Rectal smooth muscle tissue (tissue), 1 donor: ENCODE measurements around the gene DCLK1.

Source experiments
- H3K27ac ChIP-seq: one replicate; pipeline ENCODE4 v1.7.0; 2013; ENCODE audit warnings: low read depth, low read length, inconsistent platforms
- H3K27me3 ChIP-seq: one replicate; pipeline ENCODE4 v1.7.0; 2013; ENCODE audit warnings: low read length; ENCODE audit not compliant: control insufficient read depth, insufficient read depth
- H3K36me3 ChIP-seq: one replicate; pipeline ENCODE4 v1.7.0; 2013; ENCODE audit warnings: low read length; ENCODE audit not compliant: control insufficient read depth, insufficient read depth
- H3K4me1 ChIP-seq: one replicate; pipeline ENCODE4 v1.7.0; 2013; ENCODE audit warnings: low read length; ENCODE audit not compliant: control insufficient read depth, insufficient read depth
- H3K4me3 ChIP-seq: one replicate; pipeline ENCODE4 v1.7.0; 2013; ENCODE audit warnings: low read length
- H3K9ac ChIP-seq: one replicate; pipeline ENCODE4 v1.7.0; 2013; ENCODE audit warnings: low read length

Gene DCLK1

DNA sequence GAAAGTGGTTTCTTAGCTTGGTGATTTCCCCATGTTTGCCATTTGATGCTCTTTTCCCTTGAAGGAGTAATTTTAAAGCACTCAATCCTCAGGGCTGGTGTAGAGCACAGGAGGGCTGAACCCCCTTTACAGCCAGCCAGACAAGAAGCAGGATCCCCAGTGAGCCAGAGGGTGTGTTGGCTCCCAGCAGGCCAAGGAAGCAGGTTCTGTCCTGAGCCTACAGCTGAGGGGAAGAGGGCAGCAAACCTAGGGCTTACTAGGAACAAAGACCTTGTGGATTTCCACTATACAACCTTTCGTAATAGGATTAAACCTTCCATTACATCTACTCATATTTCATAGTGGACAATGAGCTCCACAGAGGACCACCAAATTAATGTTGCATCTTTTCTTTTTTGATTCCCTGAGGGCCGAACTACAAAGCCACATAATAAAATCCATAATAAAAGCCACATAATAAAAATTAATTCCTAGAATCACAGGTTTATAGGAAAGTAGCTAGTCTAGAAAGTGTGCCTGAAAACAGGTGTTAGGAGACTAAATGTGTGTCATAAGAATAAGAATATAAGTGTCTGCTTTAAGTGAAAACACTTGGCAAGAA is 300.2 kb downstream of the DCLK1 start:
- Histone ChIP-seq H3K27ac (no peak overlapping the region), H3K4me1 (no peaks in the 10 kb centered on the region), H3K9ac (no peak overlapping the region), H3K27me3 (no peaks in the 10 kb centered on the region), H3K4me3 (no peak overlapping the region), H3K36me3 (no peaks in the 10 kb centered on the region)

DNA sequence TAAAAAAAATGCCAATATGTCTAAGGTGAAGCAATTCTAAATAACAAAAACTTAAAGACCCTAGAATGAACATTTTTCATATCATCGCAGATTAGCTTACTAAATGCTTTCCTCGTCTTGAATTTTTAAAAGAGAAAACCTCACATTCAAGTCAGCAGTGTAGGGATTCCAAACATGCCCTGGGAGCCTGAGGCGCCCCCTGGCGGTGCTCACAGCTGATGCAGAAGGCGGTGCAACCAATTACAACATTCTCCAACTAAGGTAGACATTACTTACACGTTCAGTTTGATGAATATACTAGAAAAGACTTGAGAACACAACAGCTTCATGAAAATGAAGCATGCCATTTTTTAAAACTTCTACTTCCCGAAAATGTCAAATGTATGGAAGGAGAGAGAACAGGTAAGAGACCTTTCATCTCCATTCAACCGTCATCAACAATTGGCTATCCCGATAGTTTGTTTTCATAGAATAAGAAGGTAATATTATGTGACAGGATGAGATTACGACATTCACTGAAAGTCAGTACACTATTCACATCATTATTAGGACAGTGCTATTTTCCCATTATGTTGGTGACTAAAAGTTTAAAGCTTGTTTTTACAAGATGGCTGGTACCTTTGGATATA is 304.4 kb downstream of the DCLK1 start:
- Histone ChIP-seq H3K9ac (no peak overlapping the region), H3K27me3 (no peaks in the 10 kb centered on the region), H3K36me3 (no peaks in the 10 kb centered on the region), H3K4me3 (no peak overlapping the region), H3K4me1 (no peaks in the 10 kb centered on the region), H3K27ac (no peak overlapping the region)

DNA sequence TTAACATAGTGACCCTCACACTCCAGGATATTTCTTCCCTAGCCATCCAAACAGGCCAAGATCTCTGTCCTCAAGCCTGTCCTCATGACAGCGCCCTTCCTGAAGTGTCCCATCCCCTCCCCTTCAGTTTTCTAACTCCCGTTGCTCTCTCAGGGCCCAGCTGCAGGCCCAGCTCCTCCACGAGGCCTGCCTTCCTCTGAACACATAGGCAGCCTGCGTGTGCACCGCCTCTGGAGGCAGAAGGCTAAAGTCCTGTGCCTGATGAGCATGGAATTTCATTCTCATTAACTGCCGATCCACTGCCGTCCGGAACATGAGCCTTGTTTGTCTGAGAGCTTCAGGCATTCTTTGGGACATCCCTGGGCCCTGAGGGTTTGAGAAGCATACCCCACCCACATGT is 306.4 kb downstream of the DCLK1 start:
- Histone ChIP-seq H3K27ac (no peak overlapping the region), H3K4me3 (no peak overlapping the region), H3K27me3 (no peaks in the 10 kb centered on the region), H3K4me1 (no peaks in the 10 kb centered on the region), H3K9ac (no peak overlapping the region), H3K36me3 (no peaks in the 10 kb centered on the region)

DNA sequence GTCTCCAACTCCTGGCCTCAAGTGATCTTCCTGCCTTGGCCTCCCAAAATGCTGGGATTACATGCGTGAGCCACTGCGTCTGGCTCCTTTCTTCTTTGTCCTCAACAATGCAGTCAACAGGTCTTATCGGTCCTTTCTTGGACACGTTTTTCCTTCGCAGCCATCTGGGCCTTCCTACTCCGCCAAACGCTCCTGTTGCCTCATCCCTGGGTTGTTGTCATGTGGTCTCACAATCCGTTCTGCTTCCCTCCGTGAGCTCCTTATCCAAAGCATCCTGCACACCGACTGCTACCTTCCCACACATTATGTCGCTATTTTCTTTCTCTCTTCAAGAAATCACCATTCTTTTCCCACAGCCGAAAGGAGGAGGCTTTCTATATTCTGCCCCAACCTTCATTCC is 306.8 kb downstream of the DCLK1 start:
- H3K27ac ChIP-seq, result no peak overlapping the region
- H3K36me3 ChIP-seq, result no peaks in the 10 kb centered on the region
- H3K4me3 ChIP-seq, result no peak overlapping the region
- no peaks in the 10 kb centered on the region for H3K4me1 ChIP-seq
- H3K27me3 ChIP-seq, result no peaks in the 10 kb centered on the region
- H3K9ac ChIP-seq, result no peak overlapping the region

DNA sequence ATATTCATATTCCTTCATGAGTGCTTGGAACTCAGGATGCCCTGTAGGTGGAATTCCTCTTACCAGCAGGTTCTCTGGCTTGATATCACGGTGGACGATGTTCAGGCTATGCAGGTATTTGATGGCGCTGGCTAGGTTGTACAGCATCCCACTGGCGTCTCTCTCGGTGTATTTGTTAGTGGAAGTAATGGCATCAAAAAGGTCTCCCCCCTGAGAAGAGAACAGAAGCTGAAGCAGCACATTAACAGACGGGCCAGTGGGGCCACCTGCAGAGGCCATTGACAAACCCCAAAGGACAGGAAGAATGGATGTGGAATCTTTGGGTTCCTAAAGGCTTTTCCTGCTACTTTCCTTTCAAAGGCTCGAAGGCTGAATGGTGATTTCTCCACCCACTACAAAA is 308.5 kb downstream of the DCLK1 start:
- H3K4me1 ChIP-seq, result no peaks in the 10 kb centered on the region
- no peak overlapping the region for H3K4me3 ChIP-seq
- H3K36me3 ChIP-seq, result no peaks in the 10 kb centered on the region
- H3K27me3 ChIP-seq, result no peaks in the 10 kb centered on the region
- H3K27ac ChIP-seq, result no peak overlapping the region
- H3K9ac ChIP-seq, result no peak overlapping the region

DNA sequence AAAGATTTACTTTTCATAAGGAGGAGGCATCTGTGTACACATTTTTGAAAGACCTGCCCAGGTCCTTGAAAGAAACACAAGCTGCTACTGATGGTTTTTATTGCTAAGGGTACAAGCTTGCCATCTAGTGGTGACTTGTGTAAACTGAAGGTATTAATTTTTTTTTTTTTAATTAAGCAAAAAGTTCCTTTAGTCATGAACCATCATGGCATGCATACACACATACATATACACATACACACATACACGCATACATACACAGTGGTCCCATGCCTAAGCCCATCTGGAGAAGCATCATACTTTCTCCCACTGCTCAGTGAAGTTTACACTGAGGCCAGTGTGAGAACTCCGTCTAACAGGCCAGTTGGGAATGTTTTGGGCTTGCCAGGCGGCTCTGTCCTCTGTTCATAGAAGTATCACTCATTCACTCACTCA is 312.5 kb downstream of the DCLK1 start:
- H3K4me1 ChIP-seq, result no peaks in the 10 kb centered on the region
- no peaks in the 10 kb centered on the region for H3K27me3 ChIP-seq
- no peak overlapping the region for H3K27ac ChIP-seq
- H3K4me3 ChIP-seq, result no peak overlapping the region
- no peak overlapping the region for H3K9ac ChIP-seq
- H3K36me3 ChIP-seq, result no peaks in the 10 kb centered on the region

DNA sequence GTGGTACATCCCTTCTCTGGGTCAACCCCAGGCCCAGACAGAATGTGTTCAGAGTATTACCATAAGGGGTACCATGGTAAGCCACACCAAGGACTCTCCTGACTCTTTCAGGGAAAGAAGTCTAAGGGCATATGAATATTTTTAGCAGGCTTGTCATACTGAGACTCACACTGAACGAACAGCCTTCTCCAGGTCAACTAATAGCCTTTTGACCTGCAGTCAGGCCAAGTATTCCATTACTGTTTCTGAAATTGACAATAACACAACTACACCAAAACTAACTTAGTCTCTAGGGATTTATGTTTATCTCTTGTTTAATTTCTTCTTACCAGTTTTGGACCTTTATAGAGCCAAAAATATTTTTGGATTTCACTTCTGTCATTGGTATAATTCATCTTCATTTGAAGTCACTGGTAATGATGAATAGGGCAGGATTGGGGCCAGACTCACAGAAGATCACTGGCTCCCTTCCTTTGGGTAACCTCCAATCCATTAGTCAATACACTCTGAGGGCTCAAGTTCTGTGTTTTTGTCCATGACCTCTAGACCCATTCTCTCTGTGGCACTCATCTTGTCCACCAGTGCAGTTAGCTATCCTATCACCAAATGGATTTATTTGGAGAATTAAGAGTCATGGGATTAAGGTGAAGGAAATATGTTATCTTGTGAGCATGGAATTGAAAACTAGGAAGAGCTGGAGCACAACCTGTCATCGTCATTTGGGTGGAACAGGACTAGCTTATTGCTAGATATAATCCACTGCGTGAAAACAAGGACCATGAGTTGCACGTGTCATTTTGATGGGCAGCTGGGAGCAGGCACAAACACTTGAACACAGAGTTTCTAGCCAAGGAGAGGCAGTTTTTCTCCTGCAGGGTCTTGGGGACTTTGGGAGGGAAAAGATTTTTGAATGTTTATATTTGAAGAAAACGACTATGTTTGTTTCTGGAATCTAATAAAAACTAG is 313.3 kb downstream of the DCLK1 start:
- Histone ChIP-seq H3K9ac (no peak overlapping the region), H3K36me3 (no peaks in the 10 kb centered on the region), H3K27me3 (no peaks in the 10 kb centered on the region), H3K4me1 (no peaks in the 10 kb centered on the region), H3K27ac (no peak overlapping the region), H3K4me3 (no peak overlapping the region)

DNA sequence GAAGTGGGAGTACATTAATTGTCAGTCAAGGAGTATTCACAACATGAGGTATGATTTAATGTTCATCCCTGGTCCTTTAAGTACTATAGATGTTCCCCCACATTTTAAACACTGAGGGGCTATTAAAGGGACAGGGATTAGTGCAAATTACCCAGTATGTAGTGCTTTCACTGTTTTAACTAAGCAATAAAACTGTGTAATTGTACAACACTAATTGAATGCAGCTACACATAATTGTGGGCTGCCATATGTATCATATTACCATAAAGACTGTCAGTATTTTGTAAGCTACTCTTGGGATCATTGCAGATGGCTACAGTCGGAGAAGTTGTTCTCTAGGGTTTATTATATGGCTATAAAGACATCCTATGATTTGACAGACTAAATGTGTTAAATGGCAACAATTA is 316.6 kb downstream of the DCLK1 start:
- no peaks in the 10 kb centered on the region for H3K4me1 ChIP-seq
- H3K27ac ChIP-seq, result no peak overlapping the region
- no peaks in the 10 kb centered on the region for H3K36me3 ChIP-seq
- H3K27me3 ChIP-seq, result no peaks in the 10 kb centered on the region
- H3K9ac ChIP-seq, result no peak overlapping the region
- H3K4me3 ChIP-seq, result no peak overlapping the region

DNA sequence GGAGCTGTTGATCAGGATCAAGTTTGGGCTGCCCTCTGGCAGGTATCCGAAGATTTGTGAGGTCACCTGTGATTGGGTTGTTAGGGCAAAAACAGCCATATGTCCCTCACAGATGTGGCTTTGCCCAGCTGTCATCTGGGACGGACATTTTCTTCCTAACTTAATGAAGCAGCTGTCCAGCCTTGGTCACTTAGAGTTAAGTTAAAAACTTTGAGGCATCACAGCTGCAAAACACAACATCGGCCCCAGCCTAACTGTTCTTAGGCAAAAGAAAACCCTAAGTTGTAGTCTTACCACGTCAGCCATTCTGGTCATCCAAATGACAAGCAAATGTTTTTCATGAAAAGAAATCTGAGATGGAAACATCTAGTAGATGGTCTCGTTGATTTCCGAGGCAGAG is 318.4 kb downstream of the DCLK1 start:
- no peak overlapping the region for H3K27ac ChIP-seq
- no peaks in the 10 kb centered on the region for H3K27me3 ChIP-seq
- no peak overlapping the region for H3K9ac ChIP-seq
- H3K4me1 ChIP-seq, result no peaks in the 10 kb centered on the region
- no peak overlapping the region for H3K4me3 ChIP-seq
- H3K36me3 ChIP-seq, result no peaks in the 10 kb centered on the region

DNA sequence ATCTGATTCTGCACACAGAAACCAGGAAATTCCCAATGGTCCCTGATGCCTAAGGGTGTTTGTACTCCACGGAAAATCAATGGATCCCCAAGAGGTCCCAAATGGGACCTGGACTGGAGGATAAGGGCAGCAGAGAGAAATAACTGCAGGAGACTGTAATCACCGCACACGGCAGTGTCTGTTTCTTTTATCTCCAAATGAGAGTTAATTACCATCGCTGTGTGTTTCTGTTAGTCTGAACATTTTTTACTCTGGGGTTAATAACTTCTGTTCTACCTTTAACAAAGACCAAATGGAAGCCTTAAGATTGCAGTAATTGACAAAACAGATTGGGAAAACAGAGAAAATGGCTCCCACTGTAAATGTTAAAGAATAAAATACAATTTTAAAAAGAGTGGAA is 320.9 kb downstream of the DCLK1 start:
- Histone ChIP-seq H3K27ac (no peak overlapping the region), H3K36me3 (no peaks in the 10 kb centered on the region), H3K27me3 (no peaks in the 10 kb centered on the region)

DNA sequence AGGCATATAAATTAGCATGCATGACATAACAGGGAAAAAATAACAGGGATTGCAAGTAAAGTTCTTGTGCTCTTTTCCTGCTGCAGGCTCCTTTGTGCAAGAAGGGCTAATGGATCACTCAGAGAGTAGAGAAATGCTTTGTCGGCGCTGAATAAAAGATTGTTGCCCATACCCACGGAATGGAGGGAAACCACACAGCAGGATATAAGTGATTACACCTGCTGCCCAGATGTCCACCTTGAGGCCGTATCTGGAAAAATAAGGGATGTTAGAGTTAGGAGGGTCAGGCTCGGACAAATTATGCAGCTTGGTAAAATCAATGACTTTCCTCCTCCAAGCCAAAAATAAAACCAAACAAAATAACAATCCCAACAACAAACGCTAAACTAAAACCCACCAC is 322.3 kb downstream of the DCLK1 start:
- Histone ChIP-seq H3K36me3 (no peaks in the 10 kb centered on the region), H3K4me1 (no peaks in the 10 kb centered on the region), H3K9ac (no peak overlapping the region), H3K27me3 (no peaks in the 10 kb centered on the region), H3K27ac (no peak overlapping the region), H3K4me3 (no peak overlapping the region)

More for the DNA sequence above, 320.9 kb downstream of the DCLK1 start:
- no peak overlapping the region for H3K9ac ChIP-seq
- H3K4me3 ChIP-seq, result no peak overlapping the region
- H3K4me1 ChIP-seq, result no peaks in the 10 kb centered on the region

DNA sequence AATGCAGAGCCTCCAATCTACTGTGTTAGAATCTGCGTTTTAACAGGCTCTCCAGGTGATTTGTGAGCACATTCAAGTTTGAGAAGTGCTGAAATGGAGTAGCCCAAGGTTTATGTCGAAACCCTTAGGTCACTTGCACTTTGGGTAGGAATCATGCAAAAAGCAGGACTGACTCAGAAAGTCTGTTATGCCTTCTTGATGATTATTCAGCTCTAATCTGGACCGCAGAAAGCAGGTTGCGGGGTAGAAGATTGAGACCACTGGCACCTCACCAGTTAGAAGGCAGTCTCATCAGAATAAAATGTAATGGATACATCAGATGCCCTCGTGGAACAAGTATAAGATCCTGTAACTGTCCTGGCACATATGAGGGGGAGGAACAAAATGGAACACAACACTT is 326.3 kb downstream of the DCLK1 start:
- no peaks in the 10 kb centered on the region for H3K36me3 ChIP-seq
- H3K9ac ChIP-seq, result no peak overlapping the region

More for the DNA sequence above, 326.3 kb downstream of the DCLK1 start:
- Histone ChIP-seq H3K27ac (no peak overlapping the region), H3K4me3 (no peak overlapping the region), H3K27me3 (no peaks in the 10 kb centered on the region), H3K4me1 (no peaks in the 10 kb centered on the region)
